Activated T-helper 1 cell treated with anti-CD3 and anti-CD28 coated beads, Interleukin-12 subunit alpha, Interleukin-12 subunit beta, Interleukin-2, Interleukin-4 antibody, amounts not matched to agents 30 ng/mL and 10 ng/mL and 1 ng/mL, durations not matched to agents 14 hours and 24 hours and 36 hours (primary cell): Measurements from ENCODE around the gene COL16A1. TPM values are rescaled to one million over a fixed set of nuclear protein-coding genes. Genes with fewer than 3 reads are reported as not detected.

Experiments
- DNase-seq: peaks from one replicate; pipeline ENCODE4 v3.0.0; 2021; ENCODE audit warnings: low spot score
- H3K27ac Mint-ChIP-seq: one replicate; pipeline ENCODE4 v1.8.0; 2021; ENCODE audit warnings: mild to moderate bottlenecking, mixed read lengths
- H3K27me3 Mint-ChIP-seq: one replicate; pipeline ENCODE4 v1.8.0; 2022; ENCODE audit warnings: mild to moderate bottlenecking, moderate library complexity, mixed read lengths; ENCODE audit not compliant: insufficient read depth
- H3K36me3 Mint-ChIP-seq: one replicate; pipeline ENCODE4 v1.8.0; 2021; ENCODE audit warnings: low read depth, mixed read lengths
- H3K4me1 Mint-ChIP-seq: one replicate; pipeline ENCODE4 v1.8.0; 2021; ENCODE audit warnings: low read depth, mixed read lengths
- H3K4me3 Mint-ChIP-seq: one replicate; pipeline ENCODE4 v1.8.0; 2021; ENCODE audit warnings: mild to moderate bottlenecking, moderate library complexity, mixed read lengths
- H3K9me3 Mint-ChIP-seq: one replicate; pipeline ENCODE4 v1.8.0; 2021; ENCODE audit warnings: mixed read lengths
- intact Hi-C: fragments of 100-400 bp; cut with micrococcal nuclease; formaldehyde crosslinking; loops from one replicate; pipeline ENCODE4 v1.15.1; 2024
- total RNA-seq: library from RNA; stranded (reverse); gene quantifications from 2 replicates; pipeline ENCODE4 v1.2.3, GENCODE V29; 2022

Gene COL16A1
- total RNA-seq, 1 donor from 2014 or later = not detected

DNA sequence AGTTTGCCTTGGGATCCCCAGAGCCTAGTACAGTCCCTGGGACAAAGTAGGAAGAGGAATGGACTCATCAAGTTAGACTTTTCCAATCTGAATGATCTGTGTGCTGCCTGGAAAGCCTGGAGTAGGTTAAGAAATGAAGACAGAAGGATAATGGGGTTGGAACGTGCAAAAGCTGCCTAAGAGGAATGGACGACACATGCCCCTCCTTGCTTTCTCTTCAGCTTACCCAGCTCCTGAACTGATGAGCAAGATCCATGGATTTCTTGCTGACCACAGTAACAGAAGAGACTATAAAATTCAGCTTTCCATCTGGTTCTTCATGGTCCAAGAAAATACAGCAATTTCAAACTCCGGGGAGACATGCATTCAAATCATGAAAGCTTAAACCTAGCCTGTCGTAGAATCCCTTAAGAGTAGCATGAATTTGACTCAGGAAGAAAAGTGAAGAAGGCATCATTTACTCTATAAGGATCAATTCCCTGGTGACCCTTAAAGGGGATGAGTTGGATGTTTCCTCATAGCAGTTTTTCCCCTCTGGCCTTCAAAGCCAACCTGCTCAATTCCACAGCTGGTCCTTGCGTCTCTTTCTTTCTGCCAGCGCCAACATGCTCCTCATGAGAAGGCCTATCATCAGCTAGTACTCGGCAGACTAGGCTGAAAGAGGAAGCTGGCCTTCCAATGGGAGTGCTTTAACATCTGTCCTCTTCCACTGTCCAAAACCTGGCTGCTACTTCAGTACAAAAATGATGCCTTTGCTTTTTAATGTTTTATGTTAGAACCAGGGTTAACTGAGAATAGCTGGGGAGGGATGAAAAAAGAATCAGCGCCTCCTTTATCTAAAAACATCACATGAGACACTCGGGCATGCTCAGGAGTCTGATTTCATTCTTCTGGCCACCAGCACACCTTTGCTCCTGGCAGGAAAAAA is 53.4 kb downstream of the COL16A1 start:
- Mint-ChIP-seq H3K36me3 (peaks cover 6% of the 10 kb centered on the region), H3K4me1 (peaks cover 9% of the 10 kb centered on the region), H3K27me3 (peaks cover 15% of the 10 kb centered on the region), H3K4me3 (no peak overlapping the region), H3K27ac (no peak overlapping the region), H3K9me3 (peaks cover 5% of the 10 kb centered on the region)
- DNase-seq = no peak
- intact Hi-C loops = no loop called here

DNA sequence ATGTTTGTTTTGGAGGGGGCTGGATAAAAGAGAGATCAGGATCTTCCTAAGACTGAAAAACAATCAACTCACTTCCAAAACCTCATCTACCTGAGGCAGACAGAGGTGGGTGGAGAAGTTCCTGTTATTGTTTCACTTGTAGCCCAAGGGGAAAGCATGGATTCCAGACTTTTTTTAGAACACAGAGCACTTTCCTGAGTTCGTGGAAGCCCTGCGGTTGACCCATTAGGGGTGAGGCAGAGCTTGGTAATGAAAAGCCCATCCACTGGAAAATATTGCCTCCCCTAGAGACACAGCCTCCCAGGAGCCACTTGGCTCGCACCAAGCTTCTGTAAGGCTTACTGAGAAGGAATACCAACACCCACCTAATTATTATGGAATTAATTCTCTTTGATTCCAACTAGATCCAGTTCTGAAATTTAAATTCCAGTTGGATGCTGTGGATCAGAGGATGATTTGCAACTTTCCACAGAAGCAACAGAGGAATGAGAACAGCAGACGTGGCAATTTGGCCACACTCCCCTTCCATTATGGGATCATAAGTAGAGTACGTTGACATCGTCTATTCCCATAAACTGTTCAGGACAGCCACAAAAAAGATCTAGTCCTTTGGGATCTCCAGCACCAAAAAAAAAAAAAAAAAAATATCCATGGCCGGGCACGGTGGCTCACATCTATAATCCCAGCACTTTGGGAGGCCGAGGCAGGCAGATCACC is 55.0 kb downstream of the COL16A1 start:
- Mint-ChIP-seq H3K27me3 (peaks cover 11% of the 10 kb centered on the region), H3K4me3 (no peak overlapping the region), H3K4me1 (peaks cover 15% of the 10 kb centered on the region), H3K36me3 (peaks cover 7% of the 10 kb centered on the region), H3K27ac (no peak overlapping the region), H3K9me3 (peaks cover 5% of the 10 kb centered on the region)
- intact Hi-C loops = loop anchor here (10.0 kb wide), 3 partner anchors 286 to 894 kb away; partner anchors contain the start of genes LAPTM5, PTP4A2 and PUM1
- no peak for DNase-seq

DNA sequence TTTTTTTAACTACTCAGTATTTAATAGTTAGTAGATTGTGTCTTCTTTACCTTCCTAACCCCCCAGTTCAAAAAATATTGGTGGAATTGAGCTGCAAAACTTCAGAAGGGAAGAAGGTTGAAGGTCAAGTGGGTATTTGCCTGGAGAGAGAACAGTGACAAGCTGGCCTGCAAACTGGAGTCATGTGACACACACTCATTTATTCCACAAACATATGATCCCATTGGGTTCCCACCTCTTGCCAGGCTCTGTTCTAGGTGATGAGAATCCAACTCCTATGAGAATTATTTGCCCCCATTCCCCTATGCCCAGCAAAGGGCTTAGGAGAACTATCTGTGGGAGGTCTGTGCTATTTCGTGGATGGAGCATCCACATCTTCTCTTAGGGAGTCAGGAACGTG is 55.6 kb downstream of the COL16A1 start:
- Mint-ChIP-seq H3K9me3 (peaks cover 5% of the 10 kb centered on the region), H3K4me3 (no peak overlapping the region), H3K27me3 (peaks cover 11% of the 10 kb centered on the region), H3K4me1 (peaks cover 21% of the 10 kb centered on the region), H3K36me3 (peaks cover 9% of the 10 kb centered on the region), H3K27ac (no peak overlapping the region)
- DNase-seq = no peak
- intact Hi-C loops = loop anchor here (10.0 kb wide), 3 partner anchors 287 to 893 kb away; partner anchors contain the start of genes LAPTM5, PTP4A2 and PUM1

DNA sequence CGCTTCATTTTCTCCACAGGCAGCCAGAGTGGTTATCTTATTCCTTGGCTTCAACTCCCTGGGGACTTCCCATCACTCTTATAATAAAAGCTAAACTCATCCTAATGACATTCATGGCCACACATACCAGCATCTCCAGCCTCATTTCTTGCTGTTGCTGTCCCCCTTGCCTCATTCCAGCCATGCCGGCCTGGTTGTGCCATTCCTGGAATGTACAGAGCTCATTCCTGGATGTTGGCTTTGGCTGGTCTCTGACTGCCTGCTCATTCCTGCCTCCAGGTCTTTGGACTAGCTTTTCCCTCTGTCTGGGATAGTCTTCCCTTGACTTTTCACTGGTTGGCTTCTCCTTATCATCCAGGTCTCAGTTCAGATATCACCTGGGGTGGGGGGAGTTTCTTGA is 56.7 kb downstream of the COL16A1 start:
- peaks cover 11% of the 10 kb centered on the region for H3K27me3 Mint-ChIP-seq
- intact Hi-C loops = loop anchor here (10.0 kb wide), 3 partner anchors 288 to 892 kb away; partner anchors contain the start of genes LAPTM5, PTP4A2 and PUM1
- H3K36me3 Mint-ChIP-seq = peaks cover 9% of the 10 kb centered on the region
- H3K4me1 Mint-ChIP-seq = peaks cover 21% of the 10 kb centered on the region
- DNase-seq = no peak
- H3K9me3 Mint-ChIP-seq = peaks cover 5% of the 10 kb centered on the region
- peak overlapping the region; percentile 96 for H3K4me3 Mint-ChIP-seq
- peak overlapping the region; percentile 3 for H3K27ac Mint-ChIP-seq

DNA sequence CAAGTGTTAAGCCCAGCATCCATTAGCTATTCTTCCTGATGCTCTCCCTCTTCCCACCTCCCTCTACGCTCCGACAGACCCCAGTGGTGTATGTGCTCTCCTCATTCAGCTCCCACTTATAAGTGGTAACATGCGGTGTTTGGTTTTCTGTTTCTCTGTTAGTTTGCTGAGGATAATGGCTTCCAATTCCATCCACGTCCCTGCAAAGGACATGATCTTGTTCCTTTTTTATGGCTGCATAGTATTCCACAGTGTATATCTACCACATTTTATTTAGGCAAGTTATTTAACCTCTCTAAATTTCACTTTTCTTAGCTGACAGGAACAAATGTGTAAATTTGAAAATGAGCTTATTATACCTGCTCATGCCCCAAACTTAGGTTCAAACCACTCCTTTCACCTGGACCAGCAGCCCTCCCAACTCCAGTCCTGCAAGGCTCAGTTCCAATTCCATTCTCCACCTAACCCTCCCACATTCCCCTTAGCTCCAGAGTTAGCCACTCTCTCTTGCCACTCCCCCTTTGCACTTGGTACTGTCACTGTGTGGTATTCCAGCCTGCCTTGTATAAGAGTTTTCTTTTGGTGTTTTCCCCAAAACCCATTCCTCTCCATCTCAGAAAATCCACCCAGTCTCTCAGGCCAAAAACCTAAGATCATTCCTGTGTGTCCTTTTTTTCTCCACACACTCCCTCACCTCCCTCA is 57.4 kb downstream of the COL16A1 start:
- H3K36me3 Mint-ChIP-seq = peaks cover 9% of the 10 kb centered on the region
- H3K4me1 Mint-ChIP-seq = peaks cover 21% of the 10 kb centered on the region
- DNase-seq = no peak
- peaks cover 5% of the 10 kb centered on the region for H3K9me3 Mint-ChIP-seq
- H3K4me3 Mint-ChIP-seq = peak overlapping the region; percentile 96
- peaks cover 11% of the 10 kb centered on the region for H3K27me3 Mint-ChIP-seq
- H3K27ac Mint-ChIP-seq = no peak overlapping the region
- intact Hi-C loops = loop anchor here (10.0 kb wide), 3 partner anchors 288 to 892 kb away; partner anchors contain the start of genes LAPTM5, PTP4A2 and PUM1

DNA sequence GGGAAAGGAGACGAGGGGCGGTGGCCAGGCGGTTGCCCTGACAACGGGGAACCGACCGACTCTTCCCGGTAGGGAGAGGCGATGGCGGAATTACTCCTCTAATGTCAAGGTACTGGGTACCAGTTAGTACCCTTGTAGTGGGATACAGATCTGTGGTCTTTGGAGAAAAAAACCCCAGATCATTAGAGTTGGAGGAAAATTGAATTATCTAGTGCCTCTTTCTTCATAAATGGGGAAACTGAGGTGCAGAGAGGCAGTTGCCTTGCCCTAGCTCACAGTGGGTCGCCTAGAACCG is 58.6 kb downstream of the COL16A1 start:
- intact Hi-C loops = loop anchor here (1.0 to 10.0 kb wide), 6 partner anchors 143 to 890 kb away; partner anchors contain the start of genes BSDC1, KPNA6, LAPTM5 and PTP4A2
- H3K27me3 Mint-ChIP-seq = peaks cover 7% of the 10 kb centered on the region

DNA sequence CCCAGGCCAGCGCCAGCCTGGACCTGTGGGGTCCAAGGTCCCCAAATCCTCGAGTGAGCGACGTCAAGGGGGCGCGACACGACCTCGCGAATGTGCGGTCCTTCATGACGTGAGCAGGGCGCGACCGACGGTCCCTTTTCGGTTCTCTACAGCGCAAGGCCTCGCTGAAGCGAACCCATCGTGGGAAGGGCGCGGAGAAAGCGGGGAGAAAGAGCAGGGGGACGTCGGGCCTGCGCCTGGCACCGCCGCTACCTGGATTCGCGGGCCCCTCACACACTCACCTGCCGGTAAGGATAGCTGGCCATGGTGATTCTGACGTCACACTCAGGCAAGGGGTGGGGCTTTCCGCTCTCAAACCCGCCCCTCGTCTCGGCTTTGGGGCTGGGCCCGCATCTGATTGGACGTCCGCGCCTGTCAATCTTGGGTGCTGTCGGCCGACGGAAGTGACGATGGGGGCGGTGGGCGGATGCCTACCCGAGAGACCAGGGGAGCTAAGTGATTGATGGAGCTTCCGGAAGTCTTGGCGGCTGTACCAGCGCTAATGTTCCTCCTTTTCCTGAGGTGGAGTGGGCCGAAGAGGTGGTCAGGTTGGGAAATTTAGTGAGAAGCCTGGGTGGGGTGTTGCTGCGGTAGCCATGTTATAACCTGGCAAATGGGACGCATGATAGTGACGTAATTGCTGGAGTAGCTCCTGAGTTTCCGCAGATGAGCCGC is 59.1 kb downstream of the COL16A1 start, which contains the start of gene PEF1:
Gene PEF1, minus strand, starts transcription at position 317 of the 714 bp plus-strand sequence. Its CDS starts 12 bp downstream, at position 305.
- peak within 1 kb of the TSS; percentile 100 for H3K27ac Mint-ChIP-seq
- intact Hi-C loops = loop anchor here (1.0 to 10.0 kb wide), 9 partner anchors 144 to 890 kb away; partner anchors contain the start of genes BSDC1, KPNA6, LAPTM5 and PTP4A2
- H3K36me3 Mint-ChIP-seq = peaks cover 9% of the 10 kb centered on the region
- peaks cover 2% of the 10 kb centered on the region for H3K27me3 Mint-ChIP-seq
- H3K4me1 Mint-ChIP-seq = peaks cover 21% of the 10 kb centered on the region
- H3K4me3 Mint-ChIP-seq = peak within 1 kb of the TSS; percentile 96
- peaks cover 5% of the 10 kb centered on the region for H3K9me3 Mint-ChIP-seq
- DNase-seq = peak; percentile 98

More for the DNA sequence above, 58.6 kb downstream of the COL16A1 start:
- no peak for DNase-seq
- Mint-ChIP-seq H3K4me3 (peak overlapping the region; percentile 96), H3K4me1 (peaks cover 21% of the 10 kb centered on the region), H3K27ac (peak overlapping the region; percentile 100), H3K9me3 (peaks cover 5% of the 10 kb centered on the region), H3K36me3 (peaks cover 9% of the 10 kb centered on the region)

DNA sequence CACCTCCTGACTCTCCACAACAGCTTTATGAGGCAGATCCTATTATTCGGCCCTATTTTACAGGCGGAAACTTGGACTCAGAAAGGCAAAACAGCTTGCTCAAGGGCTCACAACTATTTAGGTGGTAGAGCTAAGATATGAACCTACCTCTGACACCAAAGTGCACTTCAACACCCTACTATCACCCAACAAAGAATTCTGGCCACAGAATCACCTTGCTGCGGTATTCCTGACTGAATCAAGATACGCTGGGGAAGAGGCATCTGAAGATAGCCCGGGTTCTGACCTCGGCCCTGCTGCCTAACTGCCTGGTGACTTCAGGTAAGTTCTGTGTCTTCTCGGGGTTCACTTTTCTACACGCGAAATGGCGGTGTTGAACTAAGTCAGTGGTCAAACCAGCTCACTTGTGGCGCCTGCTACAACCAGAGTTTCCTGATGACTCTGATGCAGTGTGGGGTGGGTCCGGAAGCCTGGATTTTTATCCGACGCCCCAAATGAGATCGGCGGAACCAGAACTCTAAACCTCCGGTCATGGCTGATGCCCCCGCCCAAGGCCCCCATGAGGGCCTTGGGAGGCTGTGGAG is 59.7 kb downstream of the COL16A1 start:
- peaks cover 5% of the 10 kb centered on the region for H3K9me3 Mint-ChIP-seq
- peaks cover 9% of the 10 kb centered on the region for H3K36me3 Mint-ChIP-seq
- H3K4me1 Mint-ChIP-seq = peaks cover 21% of the 10 kb centered on the region
- H3K27ac Mint-ChIP-seq = peak overlapping the region; percentile 100
- intact Hi-C loops = loop anchor here (1.0 to 10.0 kb wide), 8 partner anchors 291 to 889 kb away; partner anchors contain the start of genes BSDC1, KPNA6, LAPTM5 and PTP4A2
- H3K4me3 Mint-ChIP-seq = peak overlapping the region; percentile 96
- DNase-seq = no peak
- H3K27me3 Mint-ChIP-seq = no peaks in the 10 kb centered on the region

DNA sequence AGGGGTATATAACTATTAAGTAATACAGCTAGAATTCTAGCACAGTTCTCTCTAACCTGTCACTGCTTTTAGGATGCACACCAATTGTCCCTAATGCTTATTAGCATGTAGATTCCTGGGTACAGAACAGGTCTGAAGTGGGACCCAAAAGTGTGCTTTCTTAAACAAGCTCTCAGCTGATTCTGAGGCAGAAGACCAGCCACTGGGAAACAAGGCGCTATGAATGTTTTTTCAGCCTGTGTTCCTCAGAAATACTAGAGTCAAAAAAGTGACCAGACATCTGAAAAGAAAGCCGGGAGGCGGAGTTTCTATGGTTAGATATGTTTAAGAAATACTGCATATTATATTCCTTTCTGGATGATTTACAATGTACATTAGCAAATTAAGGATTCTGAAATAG is 60.9 kb downstream of the COL16A1 start:
- peaks cover 5% of the 10 kb centered on the region for H3K9me3 Mint-ChIP-seq
- DNase-seq = no peak
- H3K4me1 Mint-ChIP-seq = peaks cover 21% of the 10 kb centered on the region
- no peak overlapping the region for H3K27ac Mint-ChIP-seq
- intact Hi-C loops = loop anchor here (10.0 kb wide), 3 partner anchors 292 to 888 kb away; partner anchors contain the start of genes LAPTM5, PTP4A2 and PUM1
- H3K36me3 Mint-ChIP-seq = peaks cover 11% of the 10 kb centered on the region
- H3K4me3 Mint-ChIP-seq = no peak overlapping the region
- H3K27me3 Mint-ChIP-seq = no peaks in the 10 kb centered on the region

DNA sequence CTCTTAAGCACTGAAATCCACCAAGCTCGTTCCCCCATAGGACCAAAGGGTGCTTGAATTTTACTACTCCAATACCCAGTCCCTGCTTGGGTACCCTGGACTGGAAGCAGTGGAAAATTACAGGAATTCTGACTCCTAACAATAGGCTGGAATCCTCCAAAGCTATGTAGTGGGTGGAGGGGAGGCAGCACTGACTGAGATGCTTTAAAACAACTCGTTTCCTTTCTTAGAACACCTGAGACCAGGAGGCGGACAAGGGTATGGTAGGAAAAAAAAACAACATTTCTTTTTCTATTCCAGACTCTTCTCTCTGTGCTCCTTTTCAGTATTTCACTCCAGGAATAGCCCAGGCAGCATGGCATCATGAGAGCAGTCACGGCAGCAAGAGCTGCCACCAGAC is 61.5 kb downstream of the COL16A1 start:
- Mint-ChIP-seq H3K4me3 (no peak overlapping the region), H3K9me3 (peaks cover 5% of the 10 kb centered on the region), H3K27ac (no peak overlapping the region), H3K27me3 (no peaks in the 10 kb centered on the region), H3K4me1 (peaks cover 21% of the 10 kb centered on the region), H3K36me3 (peaks cover 11% of the 10 kb centered on the region)
- no peak for DNase-seq
- intact Hi-C loops = loop anchor here (10.0 kb wide), 3 partner anchors 292 to 888 kb away; partner anchors contain the start of genes LAPTM5, PTP4A2 and PUM1

DNA sequence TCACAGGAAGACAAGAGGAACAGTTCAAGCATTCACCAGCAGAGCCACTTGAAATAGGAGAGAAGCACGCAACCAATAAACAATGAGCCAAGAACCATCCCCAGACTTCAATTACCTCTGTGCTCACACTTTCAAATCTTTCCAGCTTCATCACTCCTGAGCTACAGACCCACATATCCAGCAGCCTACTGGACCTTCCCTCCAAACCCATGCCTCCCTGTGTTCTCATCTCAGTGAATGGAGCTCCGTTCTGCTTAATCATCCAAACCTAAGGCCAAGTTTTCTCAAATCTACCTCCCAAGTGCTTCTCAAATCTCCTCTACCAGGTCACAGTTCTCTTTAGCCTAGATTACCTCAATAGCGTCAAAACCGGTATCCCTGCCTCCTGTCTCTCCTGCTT is 62.9 kb downstream of the COL16A1 start:
- peaks cover 5% of the 10 kb centered on the region for H3K36me3 Mint-ChIP-seq
- no peak for DNase-seq
- peaks cover 17% of the 10 kb centered on the region for H3K4me1 Mint-ChIP-seq
- intact Hi-C loops = loop anchor here (10.0 kb wide), 3 partner anchors 294 to 886 kb away; partner anchors contain the start of genes LAPTM5, PTP4A2 and PUM1
- no peaks in the 10 kb centered on the region for H3K27me3 Mint-ChIP-seq
- H3K27ac Mint-ChIP-seq = no peak overlapping the region
- no peak overlapping the region for H3K4me3 Mint-ChIP-seq
- no peaks in the 10 kb centered on the region for H3K9me3 Mint-ChIP-seq
